ENCODE results near the gene CHAC2.
A peak's percentile ranks its signal among the peaks of the same experiment; 100 is the strongest.
"Not testable (repeated sequence)": the region's sequence is repeated elsewhere in the genome, so short reads cannot be mapped to it uniquely, and the experiment has no call there.

Gene CHAC2

GRCh38 chr2:53778536-53779162 lies 11.0 kb downstream of the CHAC2 start:
- no peak for DNase-seq (ENCODE audit: low spot score)

DNA sequence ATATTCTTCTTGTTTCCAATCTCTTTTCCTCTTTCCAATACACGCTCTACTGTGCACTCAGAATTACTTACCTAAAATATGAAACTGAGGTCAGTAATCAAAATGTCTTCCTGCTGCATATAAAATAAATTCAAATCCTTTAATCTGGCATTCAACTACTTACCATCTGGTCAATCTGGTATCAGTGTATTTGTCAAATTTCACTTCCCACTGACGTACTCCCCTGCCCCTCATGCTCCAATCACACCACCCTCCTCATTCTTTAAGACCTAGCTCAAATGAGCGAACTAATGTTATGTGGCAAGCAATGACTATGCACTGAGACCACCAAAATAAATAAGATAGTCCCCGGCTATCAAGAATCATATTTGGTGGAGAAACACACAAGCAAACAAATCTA lies 12.5 kb downstream of the CHAC2 start:
- peak; percentile 51 for DNase-seq (ENCODE audit: low spot score)

DNA sequence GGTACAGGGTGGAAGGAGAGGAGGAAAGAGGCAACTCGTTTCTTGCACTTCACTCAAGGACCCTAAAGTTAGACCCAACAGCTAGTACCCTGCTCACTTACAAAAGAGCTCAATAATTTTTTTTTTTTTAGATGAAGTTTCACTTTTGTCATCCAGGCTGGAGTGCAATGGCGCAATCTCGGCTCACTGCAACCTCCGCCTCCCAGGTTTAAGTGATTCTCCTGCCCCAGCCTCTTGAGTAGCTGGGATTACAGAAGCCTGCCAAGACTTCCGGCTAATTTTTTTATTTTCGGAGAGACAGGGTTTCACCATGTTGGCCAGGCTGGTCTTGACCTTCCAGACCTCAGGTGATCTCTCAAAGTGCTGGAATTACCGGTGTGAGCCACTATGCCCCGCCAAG lies 15.1 kb downstream of the CHAC2 start:
- DNase-seq (ENCODE audit: low spot score) = no peak

DNA sequence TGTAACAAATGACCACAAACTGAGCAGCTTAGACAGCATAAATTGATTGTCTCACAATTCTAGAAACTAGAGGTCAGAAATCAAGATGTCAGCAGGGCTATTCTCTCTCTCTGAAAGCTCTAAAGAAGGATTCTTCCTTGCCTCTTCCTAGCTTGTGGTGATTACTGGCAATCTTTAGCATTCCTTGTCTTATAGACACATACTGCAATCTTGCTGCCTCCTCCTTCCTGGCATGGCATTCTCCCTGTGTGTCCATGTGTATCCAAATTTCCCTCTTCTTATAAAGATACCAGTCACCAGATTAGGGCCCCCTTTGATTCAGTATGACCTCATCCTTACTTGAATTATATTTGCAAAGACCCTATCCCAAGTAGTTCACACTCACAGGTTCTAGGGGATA lies 16.8 kb downstream of the CHAC2 start:
- DNase-seq (ENCODE audit: low spot score) = no peak

GRCh38 chr2:53785366-53785765 lies 17.8 kb downstream of the CHAC2 start:
- DNase-seq (ENCODE audit: low spot score) = no peak

GRCh38 chr2:53786352-53786704 lies 18.7 kb downstream of the CHAC2 start:
- DNase-seq (ENCODE audit: low spot score) = peak; percentile 40

DNA sequence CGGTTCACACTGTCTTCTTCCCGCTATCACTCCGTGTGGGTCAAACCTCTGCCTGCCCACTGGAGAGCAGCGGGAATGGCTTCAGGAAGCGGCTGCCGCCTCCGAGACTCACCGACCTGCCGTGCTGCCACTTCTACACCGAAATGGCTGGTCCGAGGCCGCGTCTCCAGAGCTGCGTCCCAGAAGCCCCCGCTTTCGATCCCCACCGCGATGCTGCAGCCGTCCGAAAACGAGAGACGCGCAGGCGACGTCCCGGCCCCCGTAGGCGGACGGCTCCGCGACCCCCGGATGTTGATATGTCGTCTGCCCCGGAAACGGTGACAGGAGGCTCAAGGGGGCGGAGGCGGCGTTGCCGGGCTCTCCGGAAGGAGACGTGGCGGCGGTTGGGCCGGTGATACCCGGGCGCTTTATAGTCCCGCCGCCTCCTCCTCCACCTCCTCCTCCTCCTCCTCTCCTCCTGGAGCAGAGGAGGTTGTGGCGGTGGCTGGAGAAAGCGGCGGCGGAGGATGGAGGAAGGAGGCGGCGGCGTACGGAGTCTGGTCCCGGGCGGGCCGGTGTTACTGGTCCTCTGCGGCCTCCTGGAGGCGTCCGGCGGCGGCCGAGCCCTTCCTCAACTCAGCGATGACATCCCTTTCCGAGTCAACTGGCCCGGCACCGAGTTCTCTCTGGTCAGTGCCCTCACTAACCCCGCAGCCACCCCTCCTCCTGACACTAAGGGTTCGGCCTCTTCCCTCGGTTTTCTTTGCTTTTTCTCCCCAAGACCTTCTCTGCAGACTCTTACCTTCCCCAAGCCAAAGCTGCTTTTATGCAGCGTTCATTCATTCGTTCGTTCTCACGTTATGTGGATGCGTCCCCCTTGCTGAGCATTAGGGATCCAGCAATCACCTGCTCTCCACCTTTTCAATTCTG lies 19.4 kb downstream of the CHAC2 start, which contains the start of the genes ASB3 and ERLEC1:
Gene ASB3 (minus strand): TSS at position 249 of the 909 bp plus-strand sequence. CDS start 21,381 bp downstream, outside the sequence.
Gene ERLEC1 (plus strand): TSS at position 340 of the 909 bp plus-strand sequence. CDS start 167 bp downstream, at position 507.
- DNase-seq (ENCODE audit: low spot score) = peak; percentile 93

- peak; percentile 16 for DNase-seq (ENCODE audit: low spot score)
These were observed 20.1 kb downstream of the CHAC2 start for GRCh38 chr2:53787614-53788289.

GRCh38 chr2:53793261-53793660 lies 25.7 kb downstream of the CHAC2 start:
- no peak for DNase-seq (ENCODE audit: low spot score)

GRCh38 chr2:53793821-53794220 lies 26.2 kb downstream of the CHAC2 start:
- no peak for DNase-seq (ENCODE audit: low spot score)

DNA sequence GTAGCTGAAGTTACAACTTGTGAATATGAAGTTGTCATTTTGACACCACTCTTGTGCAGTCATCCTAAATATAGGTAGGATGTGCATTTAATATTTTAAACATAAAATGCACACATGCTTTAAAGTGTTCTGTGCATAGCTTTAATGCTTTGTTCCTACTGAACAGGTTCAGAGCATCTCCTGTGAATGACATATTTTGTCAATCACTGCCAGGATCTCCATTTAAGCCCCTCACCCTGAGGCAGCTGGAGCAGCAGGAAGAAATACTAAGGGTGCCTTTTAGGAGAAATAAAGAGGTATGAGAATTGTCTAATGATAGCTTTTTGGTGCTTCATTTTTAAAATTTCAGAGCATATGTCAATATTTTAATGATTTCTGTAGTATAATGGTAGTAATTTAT lies 33.9 kb downstream of the CHAC2 start:
- no peak for DNase-seq (ENCODE audit: low spot score)

DNA sequence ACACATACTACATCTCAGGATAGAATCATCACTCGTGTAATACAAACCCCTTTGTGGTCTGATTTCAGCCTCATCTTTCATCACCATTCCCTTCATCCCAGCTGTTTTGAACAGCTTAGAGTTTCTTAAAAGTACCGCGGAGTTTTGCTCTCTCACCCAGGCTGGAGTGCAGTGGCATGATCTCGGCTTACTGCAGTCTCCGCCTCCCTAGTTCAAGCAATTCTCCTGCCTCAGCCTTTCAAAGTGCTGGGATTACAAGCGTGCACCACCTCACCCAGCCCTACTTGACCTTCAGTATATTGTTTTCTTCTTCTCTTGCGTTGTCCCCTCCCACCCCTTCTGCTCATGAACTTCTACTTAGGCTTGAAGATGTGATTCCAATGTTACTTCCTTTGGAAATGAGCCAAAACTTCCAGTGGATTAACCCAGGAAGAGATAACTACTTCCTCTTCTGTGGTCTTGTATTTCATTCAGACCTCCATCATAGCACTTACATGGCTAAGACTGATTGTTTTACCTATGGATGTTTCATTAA lies 35.1 kb downstream of the CHAC2 start:
- no peak for DNase-seq (ENCODE audit: low spot score)

DNA sequence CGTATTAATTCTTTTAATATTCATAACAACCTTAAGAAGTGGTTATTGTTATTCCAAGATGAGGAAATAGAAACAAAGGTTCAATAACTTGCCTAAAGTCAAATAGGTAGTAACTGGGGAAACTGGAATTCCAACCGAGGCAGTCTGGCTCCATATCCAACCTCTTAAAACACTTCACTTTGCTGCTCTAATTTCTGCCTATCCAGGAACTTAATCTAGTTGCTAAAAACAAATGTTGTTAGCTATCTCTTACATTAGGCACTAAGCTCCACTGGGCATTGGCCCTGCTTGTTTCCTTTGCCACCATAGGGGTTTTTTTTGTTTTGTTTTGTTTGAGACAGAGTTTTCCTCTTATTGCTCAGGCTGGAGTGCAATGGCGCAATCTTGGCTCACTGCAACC lies 44.0 kb downstream of the CHAC2 start:
- DNase-seq (ENCODE audit: low spot score) = no peak

DNA sequence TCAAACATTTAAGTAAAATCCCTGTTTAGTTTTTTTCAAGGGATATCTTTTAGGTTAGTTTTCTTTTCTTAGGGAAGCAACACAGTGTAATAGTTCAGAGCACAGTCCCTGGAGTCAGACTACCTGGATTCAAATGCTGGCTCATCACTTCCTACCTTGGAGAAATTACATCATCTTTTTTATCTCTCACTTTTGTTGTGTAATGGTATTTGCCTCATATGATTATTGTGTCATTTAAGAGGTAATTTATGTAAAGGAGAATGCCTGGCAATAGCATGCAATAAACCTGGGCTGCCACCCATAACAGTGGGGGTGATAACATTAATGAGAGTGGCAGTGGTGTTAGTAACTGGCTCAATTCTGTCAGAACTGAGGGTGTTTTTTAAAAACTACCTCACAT lies 45.5 kb downstream of the CHAC2 start:
- no peak for DNase-seq (ENCODE audit: low spot score)

DNA sequence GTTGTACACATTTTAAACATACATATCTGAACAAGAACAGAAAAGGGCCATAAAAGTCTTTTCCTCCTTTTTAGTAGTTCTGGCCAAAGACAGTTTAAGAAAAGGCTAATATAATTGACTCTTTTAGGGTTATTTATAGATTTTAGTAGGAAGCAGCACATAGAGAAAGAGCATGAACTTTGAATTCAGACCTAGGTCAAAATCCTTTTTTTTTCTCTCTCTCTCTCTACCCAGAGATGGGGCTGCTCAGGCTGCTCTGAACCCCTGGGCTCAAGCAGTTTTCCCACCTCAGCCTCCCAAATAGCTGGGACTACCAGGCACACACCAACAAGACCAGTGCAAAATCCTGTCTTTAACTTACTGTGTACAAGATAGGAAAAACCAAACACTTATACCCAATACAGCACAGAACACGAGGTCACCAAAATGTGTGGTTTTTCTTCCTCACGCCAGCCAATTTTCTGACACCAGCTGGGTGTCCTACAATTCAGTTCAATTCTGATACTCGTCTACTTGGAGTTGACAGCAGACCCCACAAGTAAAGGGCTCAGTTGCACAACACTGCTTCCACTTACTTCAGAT lies 51.3 kb downstream of the CHAC2 start:
- no peak for DNase-seq (ENCODE audit: low spot score)

- DNase-seq (ENCODE audit: low spot score) = no peak
These were observed 52.0 kb downstream of the CHAC2 start for GRCh38 chr2:53819634-53820033.

DNA sequence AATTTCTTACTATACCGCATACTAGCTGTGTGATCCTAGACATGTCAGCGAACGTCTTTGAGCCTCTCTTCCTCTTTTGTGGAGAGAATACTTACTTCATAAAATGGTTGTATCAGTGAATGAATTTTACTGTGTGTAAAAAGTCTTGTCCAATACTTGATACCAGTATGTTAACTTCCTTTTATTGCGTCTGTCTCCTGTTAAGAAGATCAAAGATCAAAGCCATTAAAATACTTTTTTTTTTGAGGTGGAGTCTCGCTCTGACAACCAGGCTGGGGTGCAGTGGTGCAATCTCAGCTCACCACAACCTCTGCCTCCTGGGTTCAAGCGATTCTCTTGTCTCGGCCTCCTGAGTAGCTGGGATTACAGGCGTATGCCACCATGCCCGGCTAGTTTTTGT lies 52.4 kb downstream of the CHAC2 start:
- DNase-seq (ENCODE audit: low spot score) = no peak

- DNase-seq (ENCODE audit: low spot score) = no peak
These were observed 53.1 kb downstream of the CHAC2 start for GRCh38 chr2:53820711-53821110.

GRCh38 chr2:53821810-53822209 lies 54.2 kb downstream of the CHAC2 start:
- DNase-seq (ENCODE audit: low spot score) = no peak

GRCh38 chr2:53823639-53824038 lies 56.0 kb downstream of the CHAC2 start:
- DNase-seq (ENCODE audit: low spot score) = not testable (repeated sequence)
